Esophagus squamous epithelium (tissue), 5 donors: ENCODE results near the gene AFF3. TPM values are rescaled to one million over a fixed set of nuclear protein-coding genes. Genes with fewer than 3 reads are reported as not detected.

Experiments used
- DNase-seq: peaks from one replicate; lab custom pipeline; 2025; lab: John Stamatoyannopoulos, UW
- H3K27ac ChIP-seq, 4 donors: fragments of 200-600 bp; sonication (generic); one replicate each; pipeline ENCODE4 v1.5.1; 2016 to 2019; ENCODE audit warnings: mild to moderate bottlenecking in 1 of 4
- H3K27me3 ChIP-seq, 4 donors: fragments of 200-600 bp; sonication (generic); 1 replicate in 3 of 4; 2 replicates in 1 of 4; pipeline versions ENCODE4 v1.5.1 to v1.6.0; 2017 to 2021; ENCODE audit warnings: antibody characterized with exemption in 1 of 4
- H3K36me3 ChIP-seq, 3 donors: fragments of 200-600 bp; sonication (generic); one replicate each; pipeline ENCODE4 v1.5.1; 2016 to 2019
- H3K4me1 ChIP-seq, 3 donors: fragments of 200-600 bp; sonication (generic); one replicate each; pipeline ENCODE4 v1.5.1; 2017 to 2019
- H3K4me3 ChIP-seq, 4 donors: fragments of 200-600 bp; sonication (generic); 1 replicate in 3 of 4; 2 replicates in 1 of 4; pipeline ENCODE4 v1.5.1; 2016 to 2019; ENCODE audit warnings: mild to moderate bottlenecking in 2 of 4, moderate library complexity in 1 of 4
- H3K9me3 ChIP-seq, 3 donors: fragments of 200-600 bp; sonication (generic); one replicate each; pipeline ENCODE4 v1.5.1; 2016 to 2019
- POLR2A ChIP-seq, 4 donors: fragments of 450-650 bp; IDR thresholded peaks; one replicate each; pipeline ENCODE4 v1.6.1; 2017; ENCODE audit warnings: antibody characterized with exemption in 4 of 4, mild to moderate bottlenecking in 4 of 4, moderate library complexity in 3 of 4
- WGBS, 2 donors: methylation state at CpG; one replicate each; pipeline ENCODE4 v1.1.5; 2018; 5-methylcytosine and 5-hydroxymethylcytosine counted together
- intact Hi-C: fragments of 100-400 bp; cut with DNase I; formaldehyde crosslinking; loops from one replicate; pipeline ENCODE4 v1.15.0; 2022
- total RNA-seq, 4 donors: library from RNA; depleted of rRNA; stranded (reverse); fragments of >200 nt; gene quantifications; one replicate each; pipeline ENCODE4 v1.1.0, GENCODE V29; 2016
- TF ChIP-seq, protein P1 (sequence below), 6 experiments: fragments of 450-650 bp in 4 of 6; fragments of 200-600 bp in 2 of 6; sonication (generic) in 2 of 6; IDR thresholded peaks; one replicate each; pipeline ENCODE4 v1.5.1; 2016 to 2019; ENCODE audit warnings: antibody characterized with exemption in 6 of 6, mild to moderate bottlenecking in 4 of 6, moderate library complexity in 4 of 6
- donor health status: DM: yes; HTN: yes; CAD: no.

Gene AFF3
- total RNA-seq, 4 donors from 2014 or later, result 1.2 to 9.7 (median 3.8) TPM

GRCh38 chr2:100072503-100072902 is 69.9 kb downstream of the AFF3 start:
- Histone ChIP-seq H3K27ac (no peak overlapping the region), H3K36me3 (no peaks in the 10 kb centered on the region), H3K4me3 (no peak overlapping the region), H3K27me3 (no peaks in the 10 kb centered on the region), H3K4me1 (peaks cover 0 to 4% (median 3%) of the 10 kb centered on the region in 3 donors), H3K9me3 (no peaks in the 10 kb centered on the region)
- no peak for DNase-seq
- no peak for TF ChIP-seq POLR2A (IDR thresholded peaks at IDR 0.05)
- TF ChIP-seq, protein P1, sequence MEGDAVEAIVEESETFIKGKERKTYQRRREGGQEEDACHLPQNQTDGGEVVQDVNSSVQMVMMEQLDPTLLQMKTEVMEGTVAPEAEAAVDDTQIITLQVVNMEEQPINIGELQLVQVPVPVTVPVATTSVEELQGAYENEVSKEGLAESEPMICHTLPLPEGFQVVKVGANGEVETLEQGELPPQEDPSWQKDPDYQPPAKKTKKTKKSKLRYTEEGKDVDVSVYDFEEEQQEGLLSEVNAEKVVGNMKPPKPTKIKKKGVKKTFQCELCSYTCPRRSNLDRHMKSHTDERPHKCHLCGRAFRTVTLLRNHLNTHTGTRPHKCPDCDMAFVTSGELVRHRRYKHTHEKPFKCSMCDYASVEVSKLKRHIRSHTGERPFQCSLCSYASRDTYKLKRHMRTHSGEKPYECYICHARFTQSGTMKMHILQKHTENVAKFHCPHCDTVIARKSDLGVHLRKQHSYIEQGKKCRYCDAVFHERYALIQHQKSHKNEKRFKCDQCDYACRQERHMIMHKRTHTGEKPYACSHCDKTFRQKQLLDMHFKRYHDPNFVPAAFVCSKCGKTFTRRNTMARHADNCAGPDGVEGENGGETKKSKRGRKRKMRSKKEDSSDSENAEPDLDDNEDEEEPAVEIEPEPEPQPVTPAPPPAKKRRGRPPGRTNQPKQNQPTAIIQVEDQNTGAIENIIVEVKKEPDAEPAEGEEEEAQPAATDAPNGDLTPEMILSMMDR (IDR thresholded peaks at IDR 0.05), result no peak
- WGBS, 2 donors, result 66 to 76% methylated on average over 2 to 3 of the region's 3 CpGs
- intact Hi-C loops, result no loop called here

DNA sequence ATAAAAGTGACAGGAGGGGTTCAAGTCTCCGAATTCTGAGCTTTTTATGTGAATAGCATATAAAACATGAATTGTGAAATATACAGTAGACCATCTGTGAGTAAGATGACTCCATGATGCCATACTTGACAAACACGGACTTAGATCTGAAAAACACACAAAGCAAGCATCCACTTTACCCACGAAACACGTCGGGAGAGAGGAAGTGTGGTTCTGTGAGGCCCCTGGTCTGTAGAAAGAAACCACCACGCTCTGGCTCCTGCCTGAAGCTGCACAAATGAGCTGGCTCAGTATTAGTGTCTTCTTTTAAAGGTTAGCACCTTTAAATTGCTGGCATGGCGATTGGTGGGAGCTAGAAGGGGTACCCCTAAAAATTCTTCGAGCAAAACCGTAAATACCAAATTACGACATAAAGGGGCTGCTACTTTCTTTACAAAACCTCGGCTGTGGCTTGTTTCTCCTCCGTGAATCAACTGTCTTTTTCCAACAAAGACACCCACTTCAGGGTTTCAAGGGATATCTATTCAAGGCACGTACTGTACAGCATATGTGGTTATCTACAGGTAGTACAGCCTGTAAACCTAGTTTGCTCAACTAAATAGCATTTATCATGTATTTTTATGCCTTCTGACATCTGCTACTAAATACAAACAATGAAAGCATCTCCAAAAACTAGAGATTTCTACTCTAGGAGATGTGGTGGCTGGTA is 70.9 kb downstream of the AFF3 start:
- Histone ChIP-seq H3K4me3 (no peak overlapping the region), H3K27me3 (no peaks in the 10 kb centered on the region), H3K9me3 (no peaks in the 10 kb centered on the region), H3K27ac (no peak overlapping the region), H3K36me3 (no peaks in the 10 kb centered on the region), H3K4me1 (peaks cover 0 to 4% (median 3%) of the 10 kb centered on the region in 3 donors)
- WGBS, 2 donors, result 64 to 78% methylated on average over 13 of the region's 13 CpGs
- TF ChIP-seq, protein P1 (IDR thresholded peaks at IDR 0.05), result no peak
- TF ChIP-seq POLR2A (IDR thresholded peaks at IDR 0.05), result no peak
- no peak for DNase-seq
- intact Hi-C loops, result no loop called here

DNA sequence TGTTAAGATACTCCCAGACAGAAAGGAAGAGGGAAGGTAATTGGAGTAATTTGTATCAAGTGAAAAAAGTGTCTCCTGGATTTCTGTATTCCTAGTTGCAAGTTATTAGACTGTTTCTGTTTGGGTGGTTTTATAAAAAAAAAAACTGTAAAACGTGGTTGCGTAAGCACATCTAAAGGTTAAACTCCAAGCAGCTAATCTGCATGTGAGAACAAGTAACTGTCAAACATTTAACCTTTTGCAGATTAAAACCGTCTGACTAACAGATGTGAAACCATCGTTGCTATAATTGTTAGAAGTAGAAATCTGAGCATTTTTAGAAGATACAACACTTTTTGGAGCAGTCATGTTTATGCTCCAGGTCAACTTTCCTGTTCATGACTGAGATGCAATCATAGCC is 72.3 kb downstream of the AFF3 start:
- Histone ChIP-seq H3K27ac (no peak overlapping the region), H3K4me1 (peaks cover 0 to 4% (median 3%) of the 10 kb centered on the region in 3 donors)
- no peak for DNase-seq

GRCh38 chr2:100068395-100068794 is 74.0 kb downstream of the AFF3 start:
- intact Hi-C loops, result no loop called here
- WGBS, 2 donors, result 72 to 95% methylated on average over 4 of the region's 4 CpGs
- Histone ChIP-seq H3K27me3 (no peaks in the 10 kb centered on the region), H3K27ac (no peak overlapping the region), H3K9me3 (no peaks in the 10 kb centered on the region), H3K4me1 (peaks cover 0 to 4% (median 3%) of the 10 kb centered on the region in 3 donors), H3K36me3 (no peaks in the 10 kb centered on the region), H3K4me3 (no peak overlapping the region)
- DNase-seq, result no peak
- TF ChIP-seq POLR2A (IDR thresholded peaks at IDR 0.05), result no peak
- TF ChIP-seq, protein P1 (IDR thresholded peaks at IDR 0.05), result no peak

More for the DNA sequence above, 72.3 kb downstream of the AFF3 start:
- Histone ChIP-seq H3K9me3 (no peaks in the 10 kb centered on the region), H3K27me3 (no peaks in the 10 kb centered on the region), H3K4me3 (no peak overlapping the region), H3K36me3 (no peaks in the 10 kb centered on the region)
- intact Hi-C loops, result no loop called here
- TF ChIP-seq, protein P1 (IDR thresholded peaks at IDR 0.05), result no peak
- TF ChIP-seq POLR2A (IDR thresholded peaks at IDR 0.05), result no peak
- WGBS, 2 donors, result 10 to 18% methylated on average over 4 of the region's 4 CpGs

DNA sequence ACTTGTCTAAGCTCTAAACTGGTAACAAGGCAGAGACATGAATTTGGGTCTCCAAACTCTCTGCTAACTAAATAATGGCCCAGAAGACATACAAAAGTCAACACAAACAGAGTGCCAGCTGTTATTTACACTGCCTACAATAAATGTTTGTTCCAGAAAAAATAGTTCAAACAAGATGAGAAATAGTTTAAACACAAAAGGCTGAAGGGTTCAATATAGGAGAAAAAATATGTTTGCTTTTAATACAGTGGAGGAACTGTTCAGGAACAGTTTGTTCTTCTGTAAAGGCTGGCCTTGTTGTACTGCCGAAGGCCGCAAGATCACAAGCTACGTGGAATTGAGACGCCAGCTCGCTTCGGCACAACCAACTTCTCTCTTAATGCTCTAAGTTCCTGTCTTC is 74.6 kb downstream of the AFF3 start:
- H3K9me3 ChIP-seq, result no peaks in the 10 kb centered on the region
- no peak overlapping the region for H3K4me3 ChIP-seq
- no peaks in the 10 kb centered on the region for H3K36me3 ChIP-seq
- no peak overlapping the region for H3K27ac ChIP-seq
- DNase-seq, result no peak
- H3K27me3 ChIP-seq, result no peaks in the 10 kb centered on the region
- H3K4me1 ChIP-seq, result peaks cover 0 to 4% (median 3%) of the 10 kb centered on the region in 3 donors
- TF ChIP-seq POLR2A (IDR thresholded peaks at IDR 0.05), result no peak
- TF ChIP-seq, protein P1 (IDR thresholded peaks at IDR 0.05), result no peak
- intact Hi-C loops, result no loop called here
- WGBS, 2 donors, result 81 to 87% methylated on average over 6 of the region's 6 CpGs
